GM12878 (cell line): ENCODE results near the gene XPO6. TPM values are rescaled to one million over a fixed set of nuclear protein-coding genes. Genes with fewer than 3 reads are reported as not detected.

ENCODE experiments used
- ATAC-seq: fragments of 200-7000 bp; cut with Tn5 transposase; 3 replicates; pipeline ENCODE4 v1.9.1; 2020; ENCODE audit warnings: mild to moderate bottlenecking, moderate library complexity
- BruUV-seq: library from RNA; stranded (reverse); fragments of 400-500 nt; replicated peaks from 2 replicates; lab custom pipeline; 2021; lab: Mats Ljungman, UMichigan
- CTCF ChIA-PET: fragments of 300-600 bp; sonication (Branson Sonifier 250); formaldehyde crosslinking; extraction: SDS; loops from one replicate; lab custom pipeline; 2021; ENCODE audit warnings: inconsistent platforms; lab: Yijun Ruan, JAX
- POLR2A ChIA-PET: fragments of 350-600 bp; formaldehyde crosslinking; extraction: SDS; loops from one replicate; lab custom pipeline; 2021; ENCODE audit warnings: inconsistent platforms; lab: Charles Lee
- RAD21 ChIA-PET: fragments of 300-600 bp; sonication (Branson Sonifier 250); formaldehyde crosslinking; loops from one replicate; lab custom pipeline; 2023; ENCODE audit warnings: antibody characterized with exemption; ENCODE audit not compliant: unreplicated experiment; lab: Charles Lee
- SMC1A ChIA-PET: fragments of 300-600 bp; sonication (Branson Sonifier 250); formaldehyde crosslinking; loops from one replicate; lab custom pipeline; 2023; ENCODE audit not compliant: unreplicated experiment, uncharacterized antibody; lab: Charles Lee
- DNase-seq: peaks from one replicate; pipeline ENCODE4 v3.0.0-alpha.2; 2011; ENCODE audit warnings: low read depth, low spot score
- FAIRE-seq: peaks from 3 replicates; lab custom pipeline; 2011; peaks lifted over from hg19 to GRCh38; lab: Jason Lieb, UNC
- H2AFZ ChIP-seq: 2 replicates; pipeline ENCODE4 v1.6.0; 2011; ENCODE audit warnings: low read depth, low read length, control low read depth; ENCODE audit not compliant: control insufficient read depth
- H3K27ac ChIP-seq: 2 replicates; pipeline ENCODE4 v1.5.1; 2011; ENCODE audit warnings: control low read depth; ENCODE audit not compliant: control insufficient read depth, insufficient read depth
- H3K27me3 ChIP-seq, 2 experiments: replicated peaks in 1 of 2; 2 replicates each; pipeline versions ENCODE4 v1.6.0 to v1.6.1; 2011; ENCODE audit warnings: low read length in 1 of 2; ENCODE audit not compliant: control insufficient read depth in 2 of 2, insufficient read depth in 2 of 2
- H3K36me3 ChIP-seq, 2 experiments: 2 replicates each; pipeline ENCODE4 v1.5.1; 2011; ENCODE audit warnings: low read length in 1 of 2; ENCODE audit not compliant: control insufficient read depth in 2 of 2, insufficient read depth in 2 of 2
- H3K4me1 ChIP-seq: 2 replicates; pipeline ENCODE4 v1.6.1; 2011; ENCODE audit warnings: mild to moderate bottlenecking, low read length, moderate library complexity, mixed read lengths; ENCODE audit not compliant: control insufficient read depth, insufficient read depth
- H3K4me2 ChIP-seq: 2 replicates; pipeline ENCODE4 v1.6.0; 2011; ENCODE audit warnings: control low read depth; ENCODE audit not compliant: control insufficient read depth, insufficient read depth
- H3K4me3 ChIP-seq: fragments of 200-600 bp; sonication (generic); 2 replicates; pipeline ENCODE4 v1.5.1; 2016
- H3K79me2 ChIP-seq: 2 replicates; pipeline ENCODE4 v1.6.0; 2011; ENCODE audit warnings: low read length; ENCODE audit not compliant: control insufficient read depth, insufficient read depth
- H3K9ac ChIP-seq: 2 replicates; pipeline ENCODE4 v1.8.0; 2011; ENCODE audit warnings: low read length, control low read depth, mixed read lengths; ENCODE audit not compliant: control insufficient read depth, insufficient read depth
- H3K9me3 ChIP-seq: replicated peaks from 3 replicates; pipeline ENCODE4 v1.5.1; 2011; ENCODE audit warnings: mild to moderate bottlenecking, low read length; ENCODE audit not compliant: control insufficient read depth, insufficient read depth
- H4K20me1 ChIP-seq: 2 replicates; pipeline ENCODE4 v1.6.0; 2011; ENCODE audit not compliant: control insufficient read depth, insufficient read depth
- BRCA1 ChIP-seq: IDR thresholded peaks from 2 replicates; pipeline ENCODE4 v1.6.1; 2011; ENCODE audit warnings: low read depth, low read length, improper control_type of control experiment
- HDAC6 ChIP-seq: fragments of 200-600 bp; sonication (generic); IDR thresholded peaks from one replicate; pipeline ENCODE4 v1.8.0; 2017; ENCODE audit warnings: antibody characterized with exemption; ENCODE audit not compliant: unreplicated experiment
- IKZF2 ChIP-seq, 2 experiments: fragments of 450-650 bp; IDR thresholded peaks; 2 replicates each; pipeline ENCODE4 v1.6.1; 2017; ENCODE audit warnings: mild to moderate bottlenecking in 2 of 2, moderate library complexity in 2 of 2
- PAX5 ChIP-seq: IDR thresholded peaks from 2 replicates; pipeline ENCODE4 v1.6.1; 2011; ENCODE audit warnings: low read depth, low read length, borderline replicate concordance
- POLR2A ChIP-seq: IDR thresholded peaks from 2 replicates; pipeline ENCODE4 v1.6.1; 2011; ENCODE audit warnings: low read depth, mild to moderate bottlenecking, low read length
- SREBF1 ChIP-seq: IDR thresholded peaks from 2 replicates; pipeline ENCODE4 v1.6.1; 2012; ENCODE audit warnings: mild to moderate bottlenecking, low read length
- SUZ12 ChIP-seq: fragments of 200-600 bp; sonication (generic); IDR thresholded peaks from one replicate; pipeline ENCODE4 v1.6.1; 2018; ENCODE audit warnings: antibody characterized with exemption, mild to moderate bottlenecking; ENCODE audit not compliant: unreplicated experiment
- YBX1 ChIP-seq: fragments of 450-650 bp; IDR thresholded peaks from 2 replicates; pipeline ENCODE4 v1.6.1; 2016; ENCODE audit warnings: antibody characterized with exemption
- ZNF24 ChIP-seq: fragments of 450-650 bp; IDR thresholded peaks from 2 replicates; pipeline ENCODE4 v1.6.1; 2017; ENCODE audit warnings: antibody characterized with exemption, mild to moderate bottlenecking
- WGBS: methylation state at CpG from one replicate; pipeline ENCODE4 v1.1.6; 2016; ENCODE audit warnings: low lambda C conversion rate; ENCODE audit not compliant: insufficient replicate concordance, insufficient coverage; ENCODE audit errors: missing lambda C conversion rate; 5-methylcytosine and 5-hydroxymethylcytosine counted together
- in situ Hi-C: fragments of 300-500 bp; cut with MboI; formaldehyde crosslinking; loops from 9 replicates; pipeline ENCODE4 v1.14.3; 2018; ENCODE audit warnings: mixed read lengths
- intact Hi-C: fragments of 100-400 bp; cut with micrococcal nuclease; formaldehyde crosslinking; loops from one replicate; pipeline ENCODE4 v1.14.2; 2022; ENCODE audit not compliant: unreplicated experiment
- polyA plus RNA-seq, 11 experiments: library from polyadenylated mRNA; depleted of rRNA in 4 of 11; unstranded in 6 of 11; stranded (reverse) in 5 of 11; fragments of >200 nt; fragmentation: Nextera tagmentation in 4 of 11; fragmentation: Illumina TruSeq in 1 of 11; extraction: Ambion mirVana in 4 of 11; extraction: Trizol in 1 of 11; gene quantifications; 1 replicate in 1 of 11; 2 replicates in 10 of 11; pipeline versions ENCODE4 v1.2.1 to v1.2.3, GENCODE V29; 2011 to 2016; ENCODE audit warnings: inconsistent platforms in 2 of 11, missing spikeins in 2 of 11, low read depth in 1 of 11
- total RNA-seq, 4 experiments: library from RNA; depleted of rRNA in 3 of 4; stranded (reverse); fragments of >200 nt in 3 of 4; fragmentation: Illumina TruSeq in 1 of 4; extraction: Trizol in 1 of 4; gene quantifications; 2 replicates each; pipeline versions ENCODE4 v1.2.1 to v1.2.3, GENCODE V29; 2013 to 2021
- TF ChIP-seq, protein P1 (sequence below): IDR thresholded peaks from 2 replicates; pipeline ENCODE4 v1.6.1; 2012; ENCODE audit warnings: low read length, inconsistent platforms
- TF ChIP-seq, protein P2 (sequence below): fragments of 450-650 bp; IDR thresholded peaks from 2 replicates; pipeline ENCODE4 v1.6.1; 2017; ENCODE audit warnings: low read depth, mild to moderate bottlenecking, moderate library complexity
- TF ChIP-seq, protein P3 (sequence below): IDR thresholded peaks from 2 replicates; pipeline ENCODE4 v1.6.1; 2011; ENCODE audit warnings: low read depth, mild to moderate bottlenecking, low read length, moderate library complexity, borderline replicate concordance; ENCODE audit errors: extremely low read depth

The XPO6 gene
- total and polyA plus RNA-seq, 10 of the 15 experiments (the other 5 are each of a cell fraction or from before 2014, with no cell fraction given), result 9.9 to 246 (median 110) TPM

DNA sequence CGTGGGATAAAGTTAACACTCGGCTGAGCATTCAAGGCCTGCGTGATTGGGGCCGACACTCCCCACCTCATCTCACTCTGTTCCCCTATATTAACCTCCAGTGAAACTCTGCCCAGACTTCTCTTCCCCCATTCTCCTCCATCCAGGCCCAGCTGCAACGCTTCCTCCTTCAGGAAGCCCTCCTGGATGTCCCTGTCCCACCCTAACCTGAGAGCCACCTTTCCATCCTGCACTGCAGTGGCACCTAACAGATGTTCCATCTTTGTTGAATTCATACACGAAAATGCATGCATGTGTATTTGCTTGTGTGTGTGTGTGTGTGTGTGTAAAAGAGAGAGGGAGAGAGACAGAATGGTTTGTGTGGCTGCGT, 48.0 kb upstream of the XPO6 start:
- no peak overlapping the region for H3K4me3 ChIP-seq
- no peaks in the 10 kb centered on the region for H3K4me1 ChIP-seq
- intact Hi-C loops (no loop called here), in situ Hi-C loops (no loop called here)
- H3K27me3 ChIP-seq, result peaks cover 0 to 6% of the 10 kb centered on the region in 2 experiments; a peak in 3 of 4 replicates
- CTCF ChIA-PET, result no interaction called here
- 39% methylated on average over 7 of the region's 7 CpGs for WGBS
- ATAC-seq, result no peak
- SMC1A ChIA-PET, result no interaction called here
- H3K36me3 ChIP-seq, result no peaks in the 10 kb centered on the region
- H3K79me2 ChIP-seq, result no peaks in the 10 kb centered on the region
- no TSS peak for BruUV-seq
- no peak overlapping the region for H3K9ac ChIP-seq
- no peaks in the 10 kb centered on the region for H3K9me3 ChIP-seq
- H3K4me2 ChIP-seq, result no peak overlapping the region
- DNase-seq, result no peak
- no peak for TF ChIP-seq PAX5
- no peak for TF ChIP-seq ZNF24
- TF ChIP-seq SUZ12, result no peak
- TF ChIP-seq, protein P1, sequence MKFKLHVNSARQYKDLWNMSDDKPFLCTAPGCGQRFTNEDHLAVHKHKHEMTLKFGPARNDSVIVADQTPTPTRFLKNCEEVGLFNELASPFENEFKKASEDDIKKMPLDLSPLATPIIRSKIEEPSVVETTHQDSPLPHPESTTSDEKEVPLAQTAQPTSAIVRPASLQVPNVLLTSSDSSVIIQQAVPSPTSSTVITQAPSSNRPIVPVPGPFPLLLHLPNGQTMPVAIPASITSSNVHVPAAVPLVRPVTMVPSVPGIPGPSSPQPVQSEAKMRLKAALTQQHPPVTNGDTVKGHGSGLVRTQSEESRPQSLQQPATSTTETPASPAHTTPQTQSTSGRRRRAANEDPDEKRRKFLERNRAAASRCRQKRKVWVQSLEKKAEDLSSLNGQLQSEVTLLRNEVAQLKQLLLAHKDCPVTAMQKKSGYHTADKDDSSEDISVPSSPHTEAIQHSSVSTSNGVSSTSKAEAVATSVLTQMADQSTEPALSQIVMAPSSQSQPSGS, result no peak
- H2AFZ ChIP-seq, result no peak overlapping the region
- RAD21 ChIA-PET, result no interaction called here
- POLR2A ChIA-PET, result no interaction called here
- FAIRE-seq, result no peak
- no peaks in the 10 kb centered on the region for H4K20me1 ChIP-seq
- H3K27ac ChIP-seq, result no peak overlapping the region

- ChIA-PET CTCF (no interaction called here), RAD21 (no interaction called here), SMC1A (no interaction called here)
- Histone ChIP-seq H3K36me3 (no peaks in the 10 kb centered on the region), H3K9me3 (no peaks in the 10 kb centered on the region), H3K27ac (no peak overlapping the region), H4K20me1 (no peaks in the 10 kb centered on the region), H3K9ac (no peak overlapping the region), H3K4me2 (no peak overlapping the region), H3K79me2 (no peaks in the 10 kb centered on the region)
- in situ Hi-C loops (no loop called here), intact Hi-C loops (no loop called here)
- no peak for FAIRE-seq
- no TSS peak for BruUV-seq
- no peak for DNase-seq
- no peak for ATAC-seq
- 38% methylated on average over 21 of the region's 29 CpGs for WGBS
- TF ChIP-seq IKZF2 (IDR thresholded peaks at IDR 0.05) (no peak), POLR2A (no peak), YBX1 (no peak), SREBF1 (no peak), BRCA1 (no peak), HDAC6 (no peak)
- TF ChIP-seq, protein P1, result no peak
- TF ChIP-seq, protein P2, sequence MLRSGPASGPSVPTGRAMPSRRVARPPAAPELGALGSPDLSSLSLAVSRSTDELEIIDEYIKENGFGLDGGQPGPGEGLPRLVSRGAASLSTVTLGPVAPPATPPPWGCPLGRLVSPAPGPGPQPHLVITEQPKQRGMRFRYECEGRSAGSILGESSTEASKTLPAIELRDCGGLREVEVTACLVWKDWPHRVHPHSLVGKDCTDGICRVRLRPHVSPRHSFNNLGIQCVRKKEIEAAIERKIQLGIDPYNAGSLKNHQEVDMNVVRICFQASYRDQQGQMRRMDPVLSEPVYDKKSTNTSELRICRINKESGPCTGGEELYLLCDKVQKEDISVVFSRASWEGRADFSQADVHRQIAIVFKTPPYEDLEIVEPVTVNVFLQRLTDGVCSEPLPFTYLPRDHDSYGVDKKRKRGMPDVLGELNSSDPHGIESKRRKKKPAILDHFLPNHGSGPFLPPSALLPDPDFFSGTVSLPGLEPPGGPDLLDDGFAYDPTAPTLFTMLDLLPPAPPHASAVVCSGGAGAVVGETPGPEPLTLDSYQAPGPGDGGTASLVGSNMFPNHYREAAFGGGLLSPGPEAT, result no peak
- TF ChIP-seq, protein P3, sequence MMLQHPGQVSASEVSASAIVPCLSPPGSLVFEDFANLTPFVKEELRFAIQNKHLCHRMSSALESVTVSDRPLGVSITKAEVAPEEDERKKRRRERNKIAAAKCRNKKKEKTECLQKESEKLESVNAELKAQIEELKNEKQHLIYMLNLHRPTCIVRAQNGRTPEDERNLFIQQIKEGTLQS, result no peak
- TF ChIP-seq, all 136 proteins: peak for 0
- H3K27me3 ChIP-seq, result peaks cover 0 to 6% of the 10 kb centered on the region in 2 experiments; a peak in 3 of 4 replicates
- POLR2A ChIA-PET, result no interaction called here
- H3K4me3 ChIP-seq, result no peak overlapping the region
- no peaks in the 10 kb centered on the region for H3K4me1 ChIP-seq
- no peak overlapping the region for H2AFZ ChIP-seq
Observed at GRCh38 chr16:28259091-28259780, 47.5 kb upstream of the XPO6 start.
